ENCODE data around the gene HS3ST6.
"Not testable (repeated sequence)": the region's sequence is repeated elsewhere in the genome, so short reads cannot be mapped to it uniquely, and the experiment has no call there.

HS3ST6 gene

GRCh38 chr16:1906055-1906845 is 12.0 kb downstream of the HS3ST6 start:
- DNase-seq, result no peak

DNA sequence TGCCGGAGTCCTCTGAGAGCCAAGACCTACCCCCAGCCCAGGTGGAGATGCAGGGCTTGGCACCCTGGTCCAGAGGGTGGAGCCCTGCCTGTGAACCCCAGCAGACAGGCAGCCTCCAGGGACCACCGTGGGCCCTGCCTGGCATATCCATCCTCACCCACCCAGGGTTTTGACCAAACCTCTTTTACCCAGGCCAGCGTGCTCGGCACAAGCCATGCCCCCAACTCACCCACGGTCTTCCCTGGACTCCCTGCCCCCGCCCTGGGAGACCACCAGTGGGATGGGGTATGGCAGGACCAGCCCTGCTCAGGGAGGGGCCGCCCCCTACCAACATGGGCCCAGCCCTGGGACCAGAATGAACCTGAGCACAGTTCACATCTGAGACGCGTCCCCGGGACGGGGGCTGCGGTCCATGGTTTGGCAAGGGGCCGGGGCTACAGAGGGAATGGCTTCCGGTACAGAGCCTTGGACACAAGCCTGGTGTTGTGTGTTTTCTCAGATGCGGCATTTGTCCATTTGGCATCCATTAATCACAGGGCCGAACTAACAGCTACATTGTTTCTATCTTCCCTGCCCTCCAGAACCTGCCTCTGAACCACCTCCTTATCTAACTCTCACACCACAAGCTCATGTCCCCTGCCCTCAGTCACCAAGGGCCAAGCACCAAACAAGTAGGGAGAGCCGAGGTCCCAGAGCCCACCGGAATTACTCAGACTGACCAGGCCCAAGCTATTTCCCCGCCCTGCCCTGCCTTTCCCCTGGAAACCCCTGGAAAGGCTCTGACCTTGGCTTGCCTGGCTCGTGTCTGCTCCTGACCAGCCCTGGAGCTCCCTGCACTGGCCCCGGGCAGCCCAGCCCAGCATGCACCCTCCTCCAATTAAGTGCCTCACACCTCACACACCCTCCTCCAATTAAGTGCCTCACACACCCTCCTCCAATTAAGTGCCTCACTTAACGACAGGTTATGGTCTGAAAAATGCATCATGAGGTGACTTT is 14.1 kb downstream of the HS3ST6 start:
- no peak for DNase-seq

- no peak for DNase-seq
Observed at GRCh38 chr16:1903220-1903574, 15.0 kb downstream of the HS3ST6 start.

DNA sequence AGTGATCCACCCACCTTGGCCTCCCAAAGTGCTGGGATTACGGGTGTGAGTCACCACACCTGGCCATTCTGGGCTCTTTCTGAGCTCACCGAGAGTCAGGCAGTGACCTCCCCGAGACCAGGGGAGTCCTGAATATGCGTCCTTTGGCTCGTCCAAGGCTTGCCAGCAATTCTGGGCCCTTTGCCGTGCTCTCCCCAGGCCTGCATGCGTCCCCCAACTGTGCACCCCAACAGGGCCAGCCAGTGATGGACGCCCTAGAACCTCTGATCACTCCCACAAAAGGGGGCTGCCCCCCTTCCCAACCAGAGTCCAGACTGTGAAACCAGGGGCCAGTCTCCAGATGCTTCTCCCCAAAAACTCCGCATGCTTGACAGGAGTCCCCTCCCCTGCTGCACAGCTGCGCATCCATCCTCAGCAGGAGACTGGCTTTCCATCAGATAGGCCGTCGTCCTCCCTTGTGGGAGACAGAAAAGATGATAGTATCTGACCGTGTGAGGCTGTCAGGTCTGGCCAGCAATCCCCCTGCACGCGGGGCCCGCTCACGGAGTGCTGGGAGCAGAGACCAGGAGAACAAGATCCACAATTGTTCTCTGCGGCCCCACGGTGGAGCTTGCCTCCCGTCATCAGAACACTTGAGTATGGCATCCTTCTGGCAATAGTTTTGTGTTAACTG is 15.5 kb downstream of the HS3ST6 start:
- no peak for DNase-seq

DNA sequence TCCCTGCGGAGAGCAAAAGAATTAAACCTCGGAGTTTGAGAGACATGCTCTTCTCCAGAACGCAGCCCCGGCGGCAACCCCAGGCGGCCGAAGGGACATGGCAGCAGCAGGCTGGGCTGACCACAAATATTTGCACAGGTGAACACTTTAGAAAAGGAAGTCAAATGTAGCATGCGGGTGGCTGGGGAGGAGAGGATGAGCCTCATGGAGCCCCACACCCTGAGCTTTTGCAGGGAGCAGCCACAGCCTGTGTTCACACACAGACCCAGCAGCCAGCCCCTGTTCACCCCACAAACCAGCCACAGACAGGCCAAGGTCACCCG is 17.8 kb downstream of the HS3ST6 start:
- no peak for DNase-seq

DNA sequence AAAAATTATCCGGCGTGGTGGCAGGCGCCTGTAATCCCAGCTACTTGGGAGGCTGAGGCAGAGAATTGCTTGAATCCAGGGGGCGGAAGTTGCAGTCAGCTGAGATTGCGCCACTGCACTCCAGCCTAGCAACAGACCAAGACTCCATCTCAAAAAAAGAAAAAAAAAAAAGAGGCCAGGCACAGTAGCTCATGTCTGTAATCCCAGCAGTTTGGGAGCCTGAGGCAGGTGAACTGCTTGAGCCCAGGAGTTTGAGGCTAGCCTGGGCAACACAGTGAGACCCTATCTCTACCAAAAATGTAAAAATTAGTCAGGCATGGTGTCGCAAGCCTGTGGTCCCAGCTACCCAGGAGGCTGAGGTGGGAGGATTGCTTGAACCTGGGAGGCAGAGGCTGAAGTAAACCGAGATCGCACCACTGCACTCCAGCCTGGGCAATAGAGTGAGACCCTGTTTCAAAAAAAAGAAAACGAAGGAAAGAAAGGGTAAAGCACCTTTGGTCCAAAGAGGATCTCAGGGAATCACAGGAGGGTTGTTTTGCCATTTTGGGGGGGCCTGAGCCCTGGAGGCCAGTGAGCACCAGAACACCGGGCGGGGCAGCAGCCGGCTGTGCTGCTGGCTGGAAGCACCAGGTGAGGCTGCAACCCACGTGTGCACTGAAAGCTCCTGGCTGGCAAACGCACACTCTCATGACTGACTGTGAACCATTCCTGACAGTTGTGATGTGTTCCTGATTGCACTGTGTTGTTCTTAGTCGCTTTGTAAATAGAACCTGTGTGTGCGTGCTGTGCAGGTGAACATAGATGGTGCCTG is 18.4 kb downstream of the HS3ST6 start:
- no peak for DNase-seq

- DNase-seq, result not testable (repeated sequence)
Observed at GRCh38 chr16:1897692-1898091, 20.5 kb downstream of the HS3ST6 start.

DNA sequence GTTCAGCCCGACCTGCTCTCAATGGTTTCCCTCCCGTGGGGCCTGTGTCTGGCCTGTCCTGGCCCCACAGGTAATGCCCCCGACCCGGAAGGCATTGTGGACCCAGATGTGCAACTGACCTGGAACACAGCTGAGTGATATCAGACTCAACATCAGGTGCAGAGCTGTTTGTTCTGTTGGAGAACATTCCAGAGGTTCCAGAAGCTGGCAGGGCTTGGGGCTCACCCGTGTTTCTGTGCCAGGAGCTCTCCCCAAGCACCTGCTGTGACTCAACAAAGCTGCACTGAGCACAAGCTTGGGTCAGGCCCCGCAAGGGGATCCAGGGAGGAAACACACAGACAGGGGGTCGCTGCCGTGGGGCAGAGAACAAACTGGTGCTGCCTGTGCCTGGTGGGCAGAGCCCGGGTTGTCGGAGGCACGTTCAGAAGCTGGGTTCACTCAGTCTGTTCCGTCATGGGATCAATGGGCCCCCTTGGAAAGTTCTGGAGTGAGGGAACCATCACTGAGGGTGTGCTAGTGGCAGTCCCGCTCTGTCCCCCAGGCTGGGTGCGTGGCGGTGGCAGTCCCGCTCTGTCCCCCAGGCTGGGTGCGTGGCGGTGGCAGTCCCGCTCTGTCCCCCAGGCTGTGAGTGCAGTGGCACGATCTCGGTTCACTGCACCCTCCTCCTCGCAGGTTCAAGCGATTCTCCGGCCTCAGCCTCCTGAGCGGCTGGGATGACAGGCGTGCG is 22.1 kb downstream of the HS3ST6 start:
- no peak for DNase-seq

GRCh38 chr16:1895068-1895467 is 23.1 kb downstream of the HS3ST6 start:
- no peak for DNase-seq

DNA sequence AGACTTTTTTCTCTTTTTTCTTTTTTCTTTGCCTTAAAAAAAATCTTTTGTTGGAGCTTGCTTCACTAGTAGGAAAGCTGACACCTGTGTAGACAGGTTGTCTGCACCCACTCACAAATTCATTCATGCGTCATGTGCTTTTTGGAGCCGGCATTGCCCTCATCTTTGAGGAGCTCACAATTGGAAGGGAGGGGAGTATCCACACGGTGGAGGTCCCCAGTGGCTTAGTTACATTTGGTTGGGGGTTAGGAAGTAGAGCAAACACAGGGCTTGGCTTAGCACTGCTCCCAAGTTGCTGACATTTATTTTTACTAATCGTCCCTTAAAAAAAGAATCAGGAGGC is 27.5 kb downstream of the HS3ST6 start:
- DNase-seq, result no peak

- no peak for DNase-seq
Observed at GRCh38 chr16:1890024-1890707, 28.0 kb downstream of the HS3ST6 start.

- DNase-seq, result no peak
Observed at GRCh38 chr16:1887711-1888354, 30.4 kb downstream of the HS3ST6 start.

GRCh38 chr16:1884889-1885288 is 33.3 kb downstream of the HS3ST6 start:
- DNase-seq, result no peak

DNA sequence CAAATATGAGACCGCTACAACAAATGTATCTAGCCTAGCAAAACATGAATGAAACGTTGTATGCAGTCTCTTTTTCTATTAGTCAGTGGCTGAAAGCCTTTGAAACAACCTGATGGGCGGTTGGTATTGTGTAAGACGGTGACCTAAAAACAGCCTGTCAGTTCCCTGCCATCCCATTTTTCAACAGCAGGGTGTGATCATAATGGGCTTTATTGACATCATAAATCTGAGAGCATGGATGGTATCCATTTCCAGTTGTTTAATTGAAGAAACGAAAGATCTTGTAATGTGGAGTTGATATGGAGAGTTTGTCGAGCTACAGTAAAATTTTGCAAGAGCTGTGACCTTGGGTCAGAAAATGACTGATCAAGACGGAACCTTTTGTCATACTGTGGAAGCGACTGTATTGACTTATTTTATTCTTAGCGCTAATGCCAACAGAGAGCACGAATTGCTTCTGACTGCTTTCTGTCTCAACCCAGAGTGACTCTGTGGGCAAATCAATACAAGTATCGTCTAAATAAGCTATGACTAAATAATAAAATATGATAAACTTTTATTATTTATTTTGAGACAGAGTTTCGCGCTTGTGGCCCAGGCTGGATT is 34.0 kb downstream of the HS3ST6 start:
- DNase-seq, result no peak

DNA sequence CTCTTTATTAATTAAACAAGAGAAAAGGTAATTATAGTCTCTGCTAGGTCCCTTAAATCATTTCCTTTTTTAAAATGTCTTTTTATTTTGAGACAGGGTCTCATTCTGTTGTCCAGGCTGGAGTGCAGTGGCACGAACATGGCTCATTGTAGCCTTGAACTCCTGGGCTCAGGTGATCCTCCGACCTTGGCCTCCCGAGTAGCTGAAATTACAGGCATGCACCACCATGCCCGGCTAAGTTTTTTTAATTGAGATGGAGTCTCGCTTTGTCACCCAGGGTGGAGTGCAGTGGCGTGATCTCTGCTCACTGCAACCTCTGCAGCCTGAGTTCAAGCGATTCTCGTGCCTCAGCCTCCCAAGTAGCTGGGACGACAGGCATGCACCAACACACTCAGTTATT is 37.0 kb downstream of the HS3ST6 start:
- not testable (repeated sequence) for DNase-seq

- no peak for DNase-seq
Observed at GRCh38 chr16:1879477-1879876, 38.7 kb downstream of the HS3ST6 start.

GRCh38 chr16:1878256-1878655 is 40.0 kb downstream of the HS3ST6 start:
- DNase-seq, result no peak

DNA sequence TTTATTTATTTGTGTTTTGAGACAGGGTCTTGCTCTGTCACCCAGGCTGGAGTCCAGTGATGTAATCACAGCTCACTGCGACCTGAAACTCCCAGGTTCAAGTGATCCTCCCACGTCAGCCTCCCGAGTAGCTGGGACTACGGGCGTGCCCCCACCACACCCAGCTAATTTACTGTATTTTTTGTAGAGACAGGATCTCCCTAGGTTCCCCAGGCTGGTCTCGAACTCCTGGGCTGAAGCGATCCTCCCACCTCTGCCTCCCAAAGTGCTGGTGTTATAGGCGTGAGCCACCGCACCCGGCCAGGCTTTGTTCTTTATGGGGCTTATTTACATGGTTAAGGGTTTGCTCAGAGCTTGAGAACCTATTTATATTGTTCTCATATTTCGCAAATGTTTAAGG is 40.4 kb downstream of the HS3ST6 start:
- DNase-seq, result no peak

DNA sequence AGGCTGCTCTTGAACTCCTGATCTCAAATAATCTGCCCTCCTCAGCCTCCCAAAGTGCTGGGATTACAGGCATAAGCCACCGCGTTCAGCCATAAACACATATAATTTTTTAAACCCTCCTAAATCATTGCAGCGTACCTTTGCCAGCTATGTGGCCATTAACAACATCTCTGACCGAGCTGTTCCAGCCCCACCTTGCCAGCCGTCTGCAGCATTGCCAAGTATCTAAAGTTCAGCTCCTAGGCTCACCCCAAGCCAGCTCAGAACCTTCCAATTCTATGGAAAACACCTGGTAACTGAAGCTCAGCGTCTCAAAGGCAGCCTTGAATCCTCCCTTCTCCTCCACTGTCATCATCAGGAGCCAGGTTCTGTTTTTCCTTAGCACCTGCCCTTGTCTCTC is 41.1 kb downstream of the HS3ST6 start:
- no peak for DNase-seq

DNA sequence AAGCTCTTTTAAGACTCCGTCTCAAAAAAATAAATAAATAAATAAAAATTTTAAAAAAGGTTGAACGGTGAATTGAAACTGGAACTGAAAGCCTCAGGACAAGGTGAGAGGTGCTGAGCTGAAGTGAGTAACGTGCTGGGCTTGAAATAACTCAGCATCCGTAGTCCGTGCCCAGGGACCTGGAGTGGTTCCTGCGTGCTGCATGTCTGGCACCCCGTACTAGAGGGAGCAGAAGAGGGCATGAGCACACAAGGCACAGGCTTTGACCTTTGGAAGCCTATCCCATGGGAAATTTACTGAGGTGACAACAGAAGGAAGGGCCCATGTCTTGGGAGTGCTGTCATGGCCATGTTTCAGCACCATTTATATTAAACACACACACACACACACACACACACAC is 41.7 kb downstream of the HS3ST6 start:
- no peak for DNase-seq

- DNase-seq, result not testable (repeated sequence)
Observed at GRCh38 chr16:1876066-1876465, 42.1 kb downstream of the HS3ST6 start.
